22Rv1 (cell line): Measurements from ENCODE around the gene WEE2.
A peak's percentile ranks its signal among the peaks of the same experiment; 100 is the strongest.

Experiments used
- CTCF ChIP-seq: fragments of 450-650 bp; IDR thresholded peaks from 2 replicates; pipeline ENCODE4 v1.5.1; 2017; ENCODE audit warnings: mild to moderate bottlenecking
- ZFX ChIP-seq: fragments of 450-650 bp; IDR thresholded peaks from 2 replicates; pipeline ENCODE4 v1.6.1; 2017; ENCODE audit warnings: antibody characterized with exemption, borderline replicate concordance

- TF ChIP-seq CTCF (peak; percentile 99), ZFX (no peak)
These were observed 29.9 kb downstream of the WEE2 start, which contains the start of gene SSBP1 for GRCh38 chr7:141737836-141738591.
